Measurements from ENCODE around the gene SRP14.
A peak's percentile ranks its signal among the peaks of the same experiment; 100 is the strongest.

The SRP14 gene

GRCh38 chr15:40058476-40059140 is 19.6 kb upstream of the SRP14 start:
- H3K4me3 Mint-ChIP-seq = no peak overlapping the region
- H3K4me1 Mint-ChIP-seq = peaks cover 38% of the 10 kb centered on the region
- no peak overlapping the region for H3K27ac Mint-ChIP-seq
- no peaks in the 10 kb centered on the region for H3K9me3 Mint-ChIP-seq
- H3K27me3 Mint-ChIP-seq = no peaks in the 10 kb centered on the region
- H3K36me3 Mint-ChIP-seq = no peaks in the 10 kb centered on the region

GRCh38 chr15:40055576-40056293 is 16.8 kb upstream of the SRP14 start:
- Mint-ChIP-seq H3K27ac (peak overlapping the region; percentile 77), H3K27me3 (no peaks in the 10 kb centered on the region), H3K4me3 (no peak overlapping the region), H3K36me3 (peaks cover 2% of the 10 kb centered on the region), H3K9me3 (no peaks in the 10 kb centered on the region), H3K4me1 (peaks cover 52% of the 10 kb centered on the region)

GRCh38 chr15:40054855-40055575 is 16.0 kb upstream of the SRP14 start:
- peaks cover 56% of the 10 kb centered on the region for H3K4me1 Mint-ChIP-seq
- peaks cover 2% of the 10 kb centered on the region for H3K36me3 Mint-ChIP-seq
- no peaks in the 10 kb centered on the region for H3K27me3 Mint-ChIP-seq
- peak overlapping the region; percentile 32 for H3K27ac Mint-ChIP-seq
- peak overlapping the region; percentile 7 for H3K4me3 Mint-ChIP-seq
- H3K9me3 Mint-ChIP-seq = no peaks in the 10 kb centered on the region

- Mint-ChIP-seq H3K4me3 (no peak overlapping the region), H3K9me3 (no peaks in the 10 kb centered on the region), H3K4me1 (peaks cover 60% of the 10 kb centered on the region), H3K27me3 (no peaks in the 10 kb centered on the region), H3K27ac (no peak overlapping the region), H3K36me3 (peaks cover 2% of the 10 kb centered on the region)
These were observed 15.5 kb upstream of the SRP14 start for GRCh38 chr15:40054605-40054854.

- H3K27me3 Mint-ChIP-seq = no peaks in the 10 kb centered on the region
- peaks cover 66% of the 10 kb centered on the region for H3K4me1 Mint-ChIP-seq
- peak overlapping the region; percentile 35 for H3K4me3 Mint-ChIP-seq
- no peak overlapping the region for H3K27ac Mint-ChIP-seq
- no peaks in the 10 kb centered on the region for H3K9me3 Mint-ChIP-seq
- H3K36me3 Mint-ChIP-seq = peaks cover 4% of the 10 kb centered on the region
These were observed 15.0 kb upstream of the SRP14 start for GRCh38 chr15:40053831-40054604.

GRCh38 chr15:40053079-40053830 is 14.3 kb upstream of the SRP14 start:
- Mint-ChIP-seq H3K27ac (peak overlapping the region; percentile 35), H3K9me3 (no peaks in the 10 kb centered on the region)

GRCh38 chr15:40052604-40053003 is 13.6 kb upstream of the SRP14 start:
- Mint-ChIP-seq H3K9me3 (no peaks in the 10 kb centered on the region), H3K4me1 (peaks cover 69% of the 10 kb centered on the region), H3K4me3 (no peak overlapping the region), H3K27me3 (no peaks in the 10 kb centered on the region), H3K36me3 (peaks cover 8% of the 10 kb centered on the region), H3K27ac (peak overlapping the region; percentile 35)

More at GRCh38 chr15:40053079-40053830, 14.3 kb upstream of the SRP14 start:
- Mint-ChIP-seq H3K4me3 (peak overlapping the region; percentile 35), H3K36me3 (peaks cover 4% of the 10 kb centered on the region), H3K27me3 (no peaks in the 10 kb centered on the region), H3K4me1 (peaks cover 67% of the 10 kb centered on the region)

- Mint-ChIP-seq H3K9me3 (no peaks in the 10 kb centered on the region), H3K27me3 (no peaks in the 10 kb centered on the region), H3K4me1 (peaks cover 76% of the 10 kb centered on the region), H3K27ac (no peak overlapping the region), H3K36me3 (peaks cover 8% of the 10 kb centered on the region), H3K4me3 (no peak overlapping the region)
These were observed 12.8 kb upstream of the SRP14 start for GRCh38 chr15:40051616-40052415.

- Mint-ChIP-seq H3K27ac (peak overlapping the region; percentile 18), H3K9me3 (no peaks in the 10 kb centered on the region), H3K4me1 (peaks cover 77% of the 10 kb centered on the region), H3K27me3 (no peaks in the 10 kb centered on the region), H3K4me3 (no peak overlapping the region), H3K36me3 (peaks cover 8% of the 10 kb centered on the region)
These were observed 11.9 kb upstream of the SRP14 start for GRCh38 chr15:40050788-40051470.

GRCh38 chr15:40048926-40049475 is 10.0 kb upstream of the SRP14 start:
- Mint-ChIP-seq H3K4me3 (peak overlapping the region; percentile 26), H3K4me1 (peaks cover 77% of the 10 kb centered on the region), H3K27ac (peak overlapping the region; percentile 60), H3K9me3 (no peaks in the 10 kb centered on the region), H3K27me3 (no peaks in the 10 kb centered on the region), H3K36me3 (peaks cover 8% of the 10 kb centered on the region)

- H3K4me3 Mint-ChIP-seq = peak overlapping the region; percentile 76
- H3K27ac Mint-ChIP-seq = peak overlapping the region; percentile 94
- peaks cover 6% of the 10 kb centered on the region for H3K36me3 Mint-ChIP-seq
- H3K27me3 Mint-ChIP-seq = no peaks in the 10 kb centered on the region
- H3K9me3 Mint-ChIP-seq = no peaks in the 10 kb centered on the region
- peaks cover 70% of the 10 kb centered on the region for H3K4me1 Mint-ChIP-seq
These were observed 9.3 kb upstream of the SRP14 start for GRCh38 chr15:40048211-40048792.

- Mint-ChIP-seq H3K9me3 (no peaks in the 10 kb centered on the region), H3K27me3 (no peaks in the 10 kb centered on the region), H3K36me3 (peaks cover 6% of the 10 kb centered on the region), H3K4me3 (peak overlapping the region; percentile 76), H3K27ac (peak overlapping the region; percentile 94), H3K4me1 (peaks cover 65% of the 10 kb centered on the region)
These were observed 8.6 kb upstream of the SRP14 start for GRCh38 chr15:40047415-40048210.
